Naive thymus-derived CD4-positive, alpha-beta T cell (primary cell): ENCODE measurements around the gene ITGA3. TPM values are rescaled to one million over a fixed set of nuclear protein-coding genes. Genes with fewer than 3 reads are reported as not detected.

Experiments
- ATAC-seq: fragments of 150-1000 bp; cut with Tn5 transposase; 2 replicates; pipeline ENCODE4 v1.10.0; 2021; ENCODE audit warnings: mild to moderate bottlenecking, moderate library complexity
- CTCF ChIA-PET: fragments of 350-600 bp; sonication (Branson Sonifier 250); formaldehyde crosslinking; loops from one replicate; lab custom pipeline; 2021; ENCODE audit warnings: antibody characterized with exemption; lab: Charles Lee
- POLR2A ChIA-PET: fragments of 350-600 bp; sonication (Branson Sonifier 250); formaldehyde crosslinking; loops from one replicate; lab custom pipeline; 2021; ENCODE audit warnings: antibody characterized with exemption, inconsistent platforms; lab: Charles Lee
- DNase-seq, 9 donors: peaks; one replicate each; pipeline versions ENCODE4 v3.0.0 to v3.0.0-alpha.2; 2020 to 2022; ENCODE audit warnings: mixed read lengths in 1 of 9
- H3K27ac ChIP-seq: one replicate; pipeline ENCODE4 v1.7.0; 2013; ENCODE audit warnings: mild to moderate bottlenecking, low read depth, low read length, moderate library complexity
- H3K27me3 ChIP-seq, 2 donors: one replicate each; pipeline ENCODE4 v1.7.0; 2013; ENCODE audit warnings: low read length in 2 of 2, mild to moderate bottlenecking in 2 of 2, moderate library complexity in 2 of 2; ENCODE audit not compliant: control insufficient read depth in 2 of 2, insufficient read depth in 2 of 2
- H3K36me3 ChIP-seq, 3 experiments: 1 replicate in 2 of 3; 2 replicates in 1 of 3; pipeline ENCODE4 v1.7.0; 2013; ENCODE audit warnings: low read length in 3 of 3, mild to moderate bottlenecking in 3 of 3, moderate library complexity in 1 of 3; ENCODE audit not compliant: insufficient read depth in 3 of 3, control insufficient read depth in 2 of 3
- H3K4me1 ChIP-seq, 2 donors: one replicate each; pipeline ENCODE4 v1.7.0; 2013; ENCODE audit warnings: low read length in 2 of 2, mild to moderate bottlenecking in 2 of 2, moderate library complexity in 1 of 2; ENCODE audit not compliant: control insufficient read depth in 2 of 2, insufficient read depth in 2 of 2
- H3K4me3 ChIP-seq: 2 replicates; pipeline ENCODE4 v1.7.0; 2013; ENCODE audit warnings: mild to moderate bottlenecking, low read length
- H3K9me3 ChIP-seq, 3 experiments: 1 replicate in 2 of 3; 2 replicates in 1 of 3; pipeline ENCODE4 v1.7.0; 2013; ENCODE audit warnings: low read length in 3 of 3; ENCODE audit not compliant: control insufficient read depth in 2 of 3
- H3K27ac Mint-ChIP-seq, 9 donors: one replicate each; pipeline ENCODE4 v1.8.0; 2020 to 2022; ENCODE audit warnings: mixed read lengths in 9 of 9, mild to moderate bottlenecking in 8 of 9, moderate library complexity in 5 of 9, inconsistent platforms in 2 of 9
- H3K27me3 Mint-ChIP-seq, 5 donors: one replicate each; pipeline ENCODE4 v1.8.0; 2021 to 2022; ENCODE audit warnings: mixed read lengths in 5 of 5, mild to moderate bottlenecking in 1 of 5
- H3K36me3 Mint-ChIP-seq, 5 donors: one replicate each; pipeline ENCODE4 v1.8.0; 2020 to 2022; ENCODE audit warnings: mixed read lengths in 5 of 5, mild to moderate bottlenecking in 3 of 5, inconsistent platforms in 1 of 5
- H3K4me1 Mint-ChIP-seq, 7 donors: one replicate each; pipeline ENCODE4 v1.8.0; 2020 to 2022; ENCODE audit warnings: mixed read lengths in 7 of 7, mild to moderate bottlenecking in 3 of 7, inconsistent platforms in 1 of 7
- H3K4me3 Mint-ChIP-seq, 10 donors: one replicate each; pipeline ENCODE4 v1.8.0; 2020 to 2022; ENCODE audit warnings: mild to moderate bottlenecking in 10 of 10, mixed read lengths in 10 of 10, moderate library complexity in 6 of 10, inconsistent platforms in 2 of 10
- H3K9me3 Mint-ChIP-seq, 11 donors: one replicate each; pipeline ENCODE4 v1.8.0; 2020 to 2022; ENCODE audit warnings: mixed read lengths in 11 of 11, mild to moderate bottlenecking in 4 of 11, inconsistent platforms in 1 of 11, moderate library complexity in 1 of 11
- intact Hi-C, 2 donors: fragments of 100-400 bp; cut with micrococcal nuclease; formaldehyde crosslinking; loops; one replicate each; pipeline ENCODE4 v1.15.1; 2023
- polyA plus RNA-seq, 2 donors: library from polyadenylated mRNA; unstranded; fragments of 300-500 nt; fragmentation: Illumina TruSeq; gene quantifications; one replicate each; pipeline ENCODE4 v1.2.3, GENCODE V29; 2021
- total RNA-seq, 6 experiments: library from RNA in 5 of 6; stranded (reverse) in 5 of 6; gene quantifications; 1 replicate in 5 of 6; 2 replicates in 1 of 6; pipeline ENCODE4 v1.2.3 and lab custom pipeline; 2021 to 2026

The ITGA3 gene
- total and polyA plus RNA-seq, 7 experiments from 2014 or later: 1.4 to 14.6 (median 5.4) TPM

- Histone ChIP-seq H3K4me1 (peaks cover 0 to 8% of the 10 kb centered on the region in 2 donors), H3K4me3 (no peak overlapping the region), H3K27ac (no peak overlapping the region), H3K36me3 (no peaks in the 10 kb centered on the region), H3K27me3 (peaks cover 0 to 6% of the 10 kb centered on the region in 2 donors), H3K9me3 (no peaks in the 10 kb centered on the region)
- POLR2A ChIA-PET: interaction anchor here (1.4 to 2.1 kb wide), 3 partner anchors 58 to 68 kb away, joined by 3 to 7 read pairs (median 6); partner anchors contain the start of gene PDK2
- Mint-ChIP-seq H3K27me3 (peaks cover 20 to 38% (median 34%) of the 10 kb centered on the region in 5 donors), H3K9me3 (no peaks in the 10 kb centered on the region), H3K4me1 (peaks cover 5 to 13% (median 10%) of the 10 kb centered on the region in 7 donors), H3K27ac (no peak overlapping the region), H3K4me3 (no peak overlapping the region), H3K36me3 (no peaks in the 10 kb centered on the region)
- intact Hi-C loops: loop anchor here (1.0 to 10.0 kb wide), 3 partner anchors 30 to 249 kb away; partner anchors contain the start of genes ITGA3 (in 1 of the 2), PDK2 (in 1 of the 2) and TMEM92 (in 1 of the 2)
- no peak for ATAC-seq
- CTCF ChIA-PET: interaction anchor here (0.6 to 8.5 kb wide), 6 partner anchors 24 to 136 kb away, joined by 3 to 91 read pairs (median 3); no protein-coding TSS in a partner anchor
- DNase-seq: no peak
These were observed 29.7 kb upstream of the ITGA3 start for GRCh38 chr17:50026046-50026675.

- H3K9me3 ChIP-seq: no peaks in the 10 kb centered on the region
- ChIA-PET CTCF (interaction anchor here (5.7 to 8.5 kb wide), 2 partner anchors 61 to 66 kb away, joined by 57 to 91 read pairs; no protein-coding TSS in a partner anchor), POLR2A (interaction anchor here (1.4 to 2.1 kb wide), 4 partner anchors 58 to 68 kb away, joined by 3 to 7 read pairs (median 4); partner anchors contain the start of gene PDK2)
- no peaks in the 10 kb centered on the region for H3K36me3 ChIP-seq
- Mint-ChIP-seq H3K4me3 (peak overlapping the region in 5 of 10 donors; percentile 20 to 74 (median 44)), H3K4me1 (peaks cover 5 to 13% (median 10%) of the 10 kb centered on the region in 7 donors), H3K27ac (no peak overlapping the region), H3K9me3 (no peaks in the 10 kb centered on the region), H3K36me3 (no peaks in the 10 kb centered on the region), H3K27me3 (peaks cover 20 to 35% (median 27%) of the 10 kb centered on the region in 5 donors)
- ATAC-seq (peak; percentile 80), DNase-seq (peak; percentile 33 to 81 (median 69))
- intact Hi-C loops: loop anchor here (1.0 to 10.0 kb wide), 5 partner anchors 29 to 270 kb away; partner anchors contain the start of genes ITGA3 (in 2 of the 2), PDK2 (in 1 of the 2) and TMEM92 (in 1 of the 2)
- peaks cover 0 to 8% of the 10 kb centered on the region in 2 donors for H3K4me1 ChIP-seq
- no peak overlapping the region for H3K27ac ChIP-seq
- H3K4me3 ChIP-seq: no peak overlapping the region
- peaks cover 0 to 6% of the 10 kb centered on the region in 2 donors for H3K27me3 ChIP-seq
These were observed 29.1 kb upstream of the ITGA3 start for GRCh38 chr17:50026837-50027171.

- H3K27ac ChIP-seq: no peak overlapping the region
- H3K9me3 Mint-ChIP-seq: no peaks in the 10 kb centered on the region
- no peaks in the 10 kb centered on the region for H3K36me3 ChIP-seq
- no peaks in the 10 kb centered on the region for H3K9me3 ChIP-seq
- H3K4me1 ChIP-seq: peaks cover 0 to 8% of the 10 kb centered on the region in 2 donors
- H3K27me3 ChIP-seq: peaks cover 0 to 6% of the 10 kb centered on the region in 2 donors
- POLR2A ChIA-PET: interaction anchor here (1.4 to 2.1 kb wide), 4 partner anchors 57 to 67 kb away, joined by 3 to 7 read pairs (median 4); partner anchors contain the start of gene PDK2
- peaks cover 5 to 13% (median 10%) of the 10 kb centered on the region in 7 donors for H3K4me1 Mint-ChIP-seq
- CTCF ChIA-PET: interaction anchor here (1.5 to 8.5 kb wide), 3 partner anchors 26 to 65 kb away, joined by 4 to 91 read pairs (median 57); no protein-coding TSS in a partner anchor
- no peak overlapping the region for H3K4me3 ChIP-seq
- no peaks in the 10 kb centered on the region for H3K36me3 Mint-ChIP-seq
- ATAC-seq (peak; percentile 65), DNase-seq (peak in 1 of 9 donors; percentile 6)
- no peak overlapping the region for H3K27ac Mint-ChIP-seq
- intact Hi-C loops: loop anchor here (1.0 to 10.0 kb wide), 5 partner anchors 29 to 270 kb away; partner anchors contain the start of genes ITGA3 (in 1 of the 2), PDK2 (in 1 of the 2) and TMEM92 (in 1 of the 2)
- H3K27me3 Mint-ChIP-seq: peaks cover 20 to 31% (median 23%) of the 10 kb centered on the region in 5 donors
- H3K4me3 Mint-ChIP-seq: peak overlapping the region in 7 of 10 donors; percentile 17 to 74 (median 54)
These were observed 28.6 kb upstream of the ITGA3 start for GRCh38 chr17:50027172-50027880.

GRCh38 chr17:50027881-50028735 lies 27.8 kb upstream of the ITGA3 start:
- ATAC-seq (peak; percentile 41), DNase-seq (no peak)
- Histone ChIP-seq H3K4me1 (peaks cover 0 to 8% of the 10 kb centered on the region in 2 donors), H3K27ac (no peak overlapping the region), H3K36me3 (no peaks in the 10 kb centered on the region), H3K27me3 (peaks cover 0 to 6% of the 10 kb centered on the region in 2 donors), H3K4me3 (no peak overlapping the region), H3K9me3 (no peaks in the 10 kb centered on the region)
- ChIA-PET CTCF (interaction anchor here (0.6 to 8.5 kb wide), 4 partner anchors 25 to 598 kb away, joined by 3 to 91 read pairs (median 30); no protein-coding TSS in a partner anchor), POLR2A (interaction anchor here (1.5 to 2.1 kb wide), 3 partner anchors 57 to 64 kb away, joined by 3 to 7 read pairs (median 3); no protein-coding TSS in a partner anchor)
- H3K27ac Mint-ChIP-seq: peak overlapping the region in 1 of 9 donors; percentile 46
- intact Hi-C loops: loop anchor here (1.0 to 10.0 kb wide), 5 partner anchors 28 to 269 kb away; partner anchors contain the start of genes ITGA3 (in 1 of the 2), PDK2 (in 1 of the 2) and TMEM92 (in 1 of the 2)
- peaks cover 5 to 13% (median 10%) of the 10 kb centered on the region in 7 donors for H3K4me1 Mint-ChIP-seq
- no peaks in the 10 kb centered on the region for H3K36me3 Mint-ChIP-seq
- H3K9me3 Mint-ChIP-seq: no peaks in the 10 kb centered on the region
- peaks cover 20 to 31% (median 23%) of the 10 kb centered on the region in 5 donors for H3K27me3 Mint-ChIP-seq
- peak overlapping the region in 4 of 10 donors; percentile 17 to 74 (median 35) for H3K4me3 Mint-ChIP-seq

GRCh38 chr17:50028736-50029120 lies 27.2 kb upstream of the ITGA3 start:
- H3K4me1 Mint-ChIP-seq: peaks cover 5 to 13% (median 10%) of the 10 kb centered on the region in 7 donors
- no peak overlapping the region for H3K4me3 ChIP-seq
- no peaks in the 10 kb centered on the region for H3K9me3 ChIP-seq
- H3K27ac ChIP-seq: no peak overlapping the region
- peak overlapping the region in 1 of 9 donors; percentile 46 for H3K27ac Mint-ChIP-seq
- ATAC-seq (no peak), DNase-seq (no peak)
- no peaks in the 10 kb centered on the region for H3K36me3 Mint-ChIP-seq
- no peaks in the 10 kb centered on the region for H3K9me3 Mint-ChIP-seq
- no peak overlapping the region for H3K4me3 Mint-ChIP-seq
- H3K36me3 ChIP-seq: no peaks in the 10 kb centered on the region
- peaks cover 0 to 6% of the 10 kb centered on the region in 2 donors for H3K27me3 ChIP-seq
- ChIA-PET CTCF (interaction anchor here (0.6 to 8.5 kb wide), 5 partner anchors 24 to 1801 kb away, joined by 3 to 91 read pairs (median 4); no protein-coding TSS in a partner anchor), POLR2A (no interaction called here)
- H3K27me3 Mint-ChIP-seq: peaks cover 20 to 31% (median 24%) of the 10 kb centered on the region in 5 donors
- peaks cover 0 to 8% of the 10 kb centered on the region in 2 donors for H3K4me1 ChIP-seq
- intact Hi-C loops: loop anchor here in 1 of 2 donors (10.0 kb wide), 1 partner anchor 246 kb away; the partner anchor contains the start of gene TMEM92
